Measurements from ENCODE around the gene WFDC6. TPM values are rescaled to one million over a fixed set of nuclear protein-coding genes. Genes with fewer than 3 reads are reported as not detected.

WFDC6 gene
- total RNA-seq, 2 donors from 2014 or later: not detected

DNA sequence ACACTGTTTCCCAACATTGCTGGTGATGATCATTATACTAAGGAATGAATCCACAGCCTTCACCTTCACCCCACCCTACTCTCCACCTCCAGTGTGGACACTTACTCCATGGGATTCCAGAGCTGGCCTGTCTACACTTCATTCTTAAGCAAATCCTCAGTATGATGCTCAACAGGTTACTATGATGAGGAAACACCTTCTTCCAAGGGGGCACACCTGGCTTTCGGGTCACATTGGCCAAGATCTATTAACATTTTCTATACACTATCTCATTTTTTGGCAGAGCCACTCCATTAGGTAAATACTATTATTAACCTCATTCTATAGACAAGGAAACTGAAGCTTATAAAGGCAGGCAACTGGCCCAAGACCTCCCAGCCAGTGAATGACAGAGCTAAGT is 15.9 kb upstream of the WFDC6 start:
- DNase-seq (ENCODE audit: low spot score): no peak
- H3K27me3 ChIP-seq (replicated peaks; ENCODE audit: insufficient read depth): no peaks in the 10 kb centered on the region
- ATAC-seq (ENCODE audit: insufficient number of reproducible peaks, low FRiP score, low read depth): no peak
- H3K36me3 ChIP-seq: no peaks in the 10 kb centered on the region
- no peaks in the 10 kb centered on the region for H3K4me1 ChIP-seq (ENCODE audit: control insufficient read depth in 1 of 2, low read depth in 2 of 2)
- no peak overlapping the region for H3K4me3 ChIP-seq
- H3K9me3 ChIP-seq: peaks cover 4% of the 10 kb centered on the region
- H3K27ac ChIP-seq: no peak overlapping the region
- TF ChIP-seq, protein P1, sequence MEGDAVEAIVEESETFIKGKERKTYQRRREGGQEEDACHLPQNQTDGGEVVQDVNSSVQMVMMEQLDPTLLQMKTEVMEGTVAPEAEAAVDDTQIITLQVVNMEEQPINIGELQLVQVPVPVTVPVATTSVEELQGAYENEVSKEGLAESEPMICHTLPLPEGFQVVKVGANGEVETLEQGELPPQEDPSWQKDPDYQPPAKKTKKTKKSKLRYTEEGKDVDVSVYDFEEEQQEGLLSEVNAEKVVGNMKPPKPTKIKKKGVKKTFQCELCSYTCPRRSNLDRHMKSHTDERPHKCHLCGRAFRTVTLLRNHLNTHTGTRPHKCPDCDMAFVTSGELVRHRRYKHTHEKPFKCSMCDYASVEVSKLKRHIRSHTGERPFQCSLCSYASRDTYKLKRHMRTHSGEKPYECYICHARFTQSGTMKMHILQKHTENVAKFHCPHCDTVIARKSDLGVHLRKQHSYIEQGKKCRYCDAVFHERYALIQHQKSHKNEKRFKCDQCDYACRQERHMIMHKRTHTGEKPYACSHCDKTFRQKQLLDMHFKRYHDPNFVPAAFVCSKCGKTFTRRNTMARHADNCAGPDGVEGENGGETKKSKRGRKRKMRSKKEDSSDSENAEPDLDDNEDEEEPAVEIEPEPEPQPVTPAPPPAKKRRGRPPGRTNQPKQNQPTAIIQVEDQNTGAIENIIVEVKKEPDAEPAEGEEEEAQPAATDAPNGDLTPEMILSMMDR (IDR thresholded peaks at IDR 0.05): no peak

DNA sequence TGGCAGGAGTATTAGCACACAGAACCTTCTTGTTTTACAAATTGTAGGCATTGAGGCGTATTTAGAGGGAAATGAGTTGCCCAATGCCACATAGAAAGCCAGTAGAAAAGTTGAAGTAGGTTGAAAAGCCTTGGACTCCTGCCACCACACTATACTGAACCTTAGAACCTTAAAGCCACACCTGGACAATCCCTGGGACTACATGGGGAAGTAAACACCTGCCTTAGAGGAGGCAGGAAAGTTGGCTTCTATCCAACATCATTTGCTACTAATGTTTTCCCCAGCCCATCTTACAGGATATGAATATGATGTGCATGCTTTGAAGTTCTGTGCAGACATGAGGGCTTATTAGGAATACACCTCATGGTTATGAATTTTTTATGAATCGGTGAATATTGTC is 13.2 kb upstream of the WFDC6 start:
- H3K9me3 ChIP-seq: peaks cover 4% of the 10 kb centered on the region
- no peaks in the 10 kb centered on the region for H3K27me3 ChIP-seq (replicated peaks; ENCODE audit: insufficient read depth)
- no peak overlapping the region for H3K4me3 ChIP-seq
- DNase-seq (ENCODE audit: low spot score) (no peak), ATAC-seq (ENCODE audit: insufficient number of reproducible peaks, low FRiP score, low read depth) (no peak)
- H3K4me1 ChIP-seq (ENCODE audit: control insufficient read depth in 1 of 2, low read depth in 2 of 2): no peaks in the 10 kb centered on the region
- H3K27ac ChIP-seq: no peak overlapping the region
- H3K36me3 ChIP-seq: no peaks in the 10 kb centered on the region
- TF ChIP-seq, protein P1 (IDR thresholded peaks at IDR 0.05): no peak

DNA sequence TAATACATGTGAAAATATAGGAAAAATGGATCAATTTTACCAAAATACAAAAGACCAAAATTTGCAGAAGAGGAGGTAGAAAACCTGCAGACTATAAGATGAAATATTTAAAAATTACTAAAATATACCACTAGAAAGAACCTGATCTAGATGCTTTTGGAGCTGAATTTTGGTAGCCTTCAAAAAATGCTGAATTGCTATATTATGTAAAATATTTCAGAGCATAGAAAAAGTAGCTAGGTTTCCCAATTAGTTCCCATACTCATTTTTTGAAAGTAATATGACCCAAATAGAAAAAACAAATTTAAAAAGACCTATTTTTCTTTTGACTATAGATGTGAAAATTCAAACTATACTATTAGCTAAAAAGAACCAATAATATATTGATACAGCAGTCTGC is 11.5 kb upstream of the WFDC6 start:
- Histone ChIP-seq H3K27me3 (replicated peaks; ENCODE audit: insufficient read depth) (no peaks in the 10 kb centered on the region), H3K4me1 (ENCODE audit: control insufficient read depth in 1 of 2, low read depth in 2 of 2) (no peaks in the 10 kb centered on the region), H3K9me3 (peaks cover 4% of the 10 kb centered on the region), H3K27ac (no peak overlapping the region), H3K4me3 (no peak overlapping the region), H3K36me3 (no peaks in the 10 kb centered on the region)
- ATAC-seq (ENCODE audit: insufficient number of reproducible peaks, low FRiP score, low read depth): no peak
- TF ChIP-seq, protein P1 (IDR thresholded peaks at IDR 0.05): no peak
- DNase-seq (ENCODE audit: low spot score): no peak

DNA sequence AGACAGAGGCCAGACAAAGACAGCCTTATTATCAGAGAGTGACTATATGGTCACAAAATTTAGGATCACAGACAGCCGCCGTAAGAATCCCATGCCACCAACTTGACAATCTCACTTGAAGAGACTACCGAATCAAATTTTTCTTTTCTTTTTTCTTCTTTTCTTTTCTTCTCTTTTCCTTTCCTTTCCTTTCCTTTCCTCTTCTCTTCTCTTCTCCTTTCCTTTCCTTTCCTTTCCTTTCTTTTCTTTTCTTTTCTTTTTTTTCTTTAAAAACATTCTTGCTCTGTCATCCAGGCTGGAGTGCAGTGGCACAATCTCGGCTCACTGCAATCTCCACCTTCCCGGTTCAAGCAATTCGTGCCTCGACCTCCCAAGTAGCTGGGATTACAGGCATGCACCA is 9.1 kb upstream of the WFDC6 start:
- no peak for ATAC-seq (ENCODE audit: insufficient number of reproducible peaks, low FRiP score, low read depth)
- Histone ChIP-seq H3K36me3 (no peaks in the 10 kb centered on the region), H3K4me1 (ENCODE audit: control insufficient read depth in 1 of 2, low read depth in 2 of 2) (no peaks in the 10 kb centered on the region), H3K9me3 (peaks cover 4% of the 10 kb centered on the region), H3K4me3 (no peak overlapping the region), H3K27me3 (replicated peaks; ENCODE audit: insufficient read depth) (no peaks in the 10 kb centered on the region), H3K27ac (no peak overlapping the region)
- TF ChIP-seq, protein P1 (IDR thresholded peaks at IDR 0.05): no peak
- no peak for DNase-seq (ENCODE audit: low spot score)

DNA sequence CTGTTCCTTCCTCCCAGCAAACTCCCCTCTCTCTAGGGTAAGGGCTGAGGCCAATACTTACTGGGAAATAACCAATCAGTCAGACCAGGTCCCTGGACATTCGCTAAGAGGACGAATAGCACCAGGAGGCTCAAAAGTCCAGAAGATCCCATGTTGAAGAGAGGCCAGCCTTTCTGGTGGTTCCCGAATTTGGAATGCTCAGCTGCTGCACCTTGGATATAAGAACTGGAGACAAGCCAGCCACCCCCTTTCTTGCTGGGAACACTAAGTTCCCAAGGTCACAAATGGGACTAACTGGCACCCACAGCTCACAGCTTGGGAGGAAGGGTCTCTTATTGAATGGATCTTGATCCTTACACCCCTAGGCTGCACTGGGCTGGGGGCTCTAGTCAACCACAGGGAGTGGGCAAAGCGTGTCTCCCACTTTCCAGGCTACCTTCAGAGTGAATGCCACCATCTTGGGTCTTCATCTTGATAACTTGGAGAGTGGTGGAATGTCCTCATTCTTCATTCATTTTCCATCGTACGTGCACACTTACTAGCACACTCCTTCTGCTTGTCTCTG is 8.0 kb upstream of the WFDC6 start, which contains the start of gene EPPIN:
Gene EPPIN, minus strand, starts transcription at position 196 of the 565 bp plus-strand sequence. Its CDS starts 44 bp downstream, at position 152.
- Histone ChIP-seq H3K9me3 (peaks cover 4% of the 10 kb centered on the region), H3K27ac (no peak within 1 kb of the TSS), H3K4me1 (ENCODE audit: control insufficient read depth in 1 of 2, low read depth in 2 of 2) (no peaks in the 10 kb centered on the region), H3K27me3 (replicated peaks; ENCODE audit: insufficient read depth) (no peaks in the 10 kb centered on the region), H3K4me3 (no peak within 1 kb of the TSS), H3K36me3 (no peaks in the 10 kb centered on the region)
- no peak for DNase-seq (ENCODE audit: low spot score)
- TF ChIP-seq, protein P1 (IDR thresholded peaks at IDR 0.05): no peak
- no peak for ATAC-seq (ENCODE audit: insufficient number of reproducible peaks, low FRiP score, low read depth)
